SK-N-SH (cell line): ENCODE results near the gene SLC7A1. TPM values are rescaled to one million over a fixed set of nuclear protein-coding genes. Genes with fewer than 3 reads are reported as not detected.

Experiments
- CTCF ChIA-PET: fragments of 300-600, 350-600 bp; formaldehyde crosslinking; extraction: SDS; loops from one replicate; lab custom pipeline; 2021; lab: Yijun Ruan, JAX
- POLR2A ChIA-PET: fragments of 350-600 bp; sonication (Branson Sonifier 250); formaldehyde crosslinking; extraction: SDS; loops from one replicate; lab custom pipeline; 2020; ENCODE audit warnings: antibody characterized with exemption, inconsistent platforms; lab: Yijun Ruan, JAX
- DNase-seq: peaks from one replicate; pipeline ENCODE4 v3.0.0; 2012
- H2AFZ ChIP-seq: fragments of 200-600 bp; sonication (generic); 2 replicates; pipeline ENCODE4 v1.8.1; 2016; ENCODE audit warnings: antibody characterized with exemption, mild to moderate bottlenecking, low read depth
- H3F3A ChIP-seq: fragments of 200-600 bp; sonication (generic); replicated peaks from 2 replicates; pipeline ENCODE3; 2016; ENCODE audit warnings: antibody characterized with exemption, mild to moderate bottlenecking; ENCODE audit not compliant: insufficient read depth
- H3K27ac ChIP-seq, 2 experiments: fragments of 200-500 bp in 1 of 2; fragments of 200-600 bp in 1 of 2; sonication (Bioruptor generic) in 1 of 2; sonication (generic), shearing (Covaris generic) in 1 of 2; 2 replicates each; pipeline versions ENCODE4 v1.5.1 to v1.6.1; 2014 to 2016; ENCODE audit warnings: low read depth in 2 of 2, inconsistent platforms in 1 of 2, low read length in 1 of 2, mild to moderate bottlenecking in 1 of 2, mixed read lengths in 1 of 2
- H3K27me3 ChIP-seq: fragments of 200-600 bp; sonication (generic), shearing (Covaris generic); 2 replicates; pipeline ENCODE4 v1.6.1; 2016; ENCODE audit warnings: mixed run types; ENCODE audit not compliant: insufficient read depth
- H3K36me3 ChIP-seq, 2 experiments: fragments of 200-500 bp in 1 of 2; fragments of 200-600 bp in 1 of 2; sonication (Bioruptor generic) in 1 of 2; sonication (generic) in 1 of 2; replicated peaks in 1 of 2; 2 replicates each; pipeline versions ENCODE3 to v1.5.1; 2014 to 2016; ENCODE audit warnings: low read length in 1 of 2, mild to moderate bottlenecking in 1 of 2; ENCODE audit not compliant: insufficient read depth in 2 of 2, control insufficient read depth in 1 of 2
- H3K4me1 ChIP-seq, 2 experiments: fragments of 200-500 bp in 1 of 2; fragments of 200-600 bp in 1 of 2; sonication (Bioruptor generic) in 1 of 2; sonication (generic), shearing (Covaris generic) in 1 of 2; 2 replicates each; pipeline versions ENCODE4 v1.5.1 to v1.6.1; 2014 to 2016; ENCODE audit warnings: low read depth in 1 of 2, low read length in 1 of 2, mixed run types in 1 of 2; ENCODE audit not compliant: insufficient read depth in 2 of 2, control insufficient read depth in 1 of 2
- H3K4me2 ChIP-seq: fragments of 200-600 bp; sonication (generic), shearing (Covaris generic); 2 replicates; pipeline ENCODE4 v1.6.1; 2017; ENCODE audit warnings: mixed run types
- H3K4me3 ChIP-seq, 2 experiments: fragments of 200-500 bp in 1 of 2; fragments of 200-600 bp in 1 of 2; sonication (Bioruptor generic) in 1 of 2; sonication (generic), shearing (Covaris generic) in 1 of 2; 2 replicates each; pipeline versions ENCODE4 v1.5.1 to v1.8.1; 2014 to 2016; ENCODE audit warnings: low read depth in 2 of 2, inconsistent platforms in 1 of 2, low read length in 1 of 2, mild to moderate bottlenecking in 1 of 2, mixed read lengths in 1 of 2, moderate library complexity in 1 of 2
- H3K79me2 ChIP-seq: fragments of 200-600 bp; sonication (generic); 2 replicates; pipeline ENCODE4 v1.8.1; 2017; ENCODE audit warnings: mild to moderate bottlenecking; ENCODE audit not compliant: insufficient read depth
- H3K9ac ChIP-seq: fragments of 200-600 bp; sonication (generic); 2 replicates; pipeline ENCODE4 v1.6.1; 2017; ENCODE audit warnings: mixed run types
- H3K9me2 ChIP-seq: fragments of 200-600 bp; sonication (generic); 2 replicates; pipeline ENCODE4 v1.6.1; 2017; ENCODE audit warnings: mixed run types
- H3K9me3 ChIP-seq: fragments of 200-600 bp; sonication (generic); 2 replicates; pipeline ENCODE4 v1.6.1; 2017; ENCODE audit warnings: mixed run types, mild to moderate bottlenecking, moderate library complexity
- H4K20me1 ChIP-seq: fragments of 200-600 bp; sonication (generic); 2 replicates; pipeline ENCODE4 v1.6.1; 2017; ENCODE audit warnings: mild to moderate bottlenecking, mixed run types; ENCODE audit not compliant: insufficient read depth
- ELF1 ChIP-seq: IDR thresholded peaks from 2 replicates; pipeline ENCODE4 v1.4.0; 2012
- FOXJ3 ChIP-seq: sonication (generic); formaldehyde crosslinking; IDR thresholded peaks from 2 replicates; pipeline ENCODE4 v1.5.1; 2020; ENCODE audit warnings: mild to moderate bottlenecking, missing genetic modification reagents
- FOXM1 ChIP-seq: IDR thresholded peaks from 2 replicates; pipeline ENCODE4 v1.4.0; 2012; ENCODE audit warnings: low read depth, mild to moderate bottlenecking
- JUND ChIP-seq: IDR thresholded peaks from 2 replicates; pipeline ENCODE4 v1.4.0; 2012
- NFIC ChIP-seq: IDR thresholded peaks from 2 replicates; pipeline ENCODE4 v1.4.0; 2012; ENCODE audit warnings: borderline replicate concordance
- RAD21 ChIP-seq: IDR thresholded peaks from 2 replicates; pipeline ENCODE4 v1.6.1; 2012; ENCODE audit warnings: mild to moderate bottlenecking, low read length
- SMC3 ChIP-seq: IDR thresholded peaks from 2 replicates; pipeline ENCODE4 v1.6.1; 2012; ENCODE audit warnings: low read depth, low read length, improper control_type of control experiment
- WGBS: methylation state at CpG from one replicate; pipeline ENCODE4 v1.1.6; 2017; ENCODE audit warnings: low lambda C conversion rate; 5-methylcytosine and 5-hydroxymethylcytosine counted together
- polyA plus RNA-seq, 3 experiments: library from polyadenylated mRNA; depleted of rRNA; stranded (reverse); fragments of >200 nt; gene quantifications; 2 replicates each; pipeline ENCODE4 v1.2.3, GENCODE V29; 2012
- TF ChIP-seq, protein P1 (sequence below): IDR thresholded peaks from 2 replicates; pipeline ENCODE4; 2012
- TF ChIP-seq, protein P2 (sequence below): IDR thresholded peaks from 2 replicates; pipeline ENCODE4 v1.6.1; 2012; ENCODE audit warnings: mild to moderate bottlenecking, low read depth, low read length, moderate library complexity
- TF ChIP-seq, protein P3 (sequence below): IDR thresholded peaks from 2 replicates; pipeline ENCODE4 v1.4.0; 2012; ENCODE audit warnings: low read depth, borderline replicate concordance

SLC7A1 gene
- polyA plus RNA-seq, 1 of the 3 experiments (the other 2 are of a cell fraction) = 14.0 TPM

DNA sequence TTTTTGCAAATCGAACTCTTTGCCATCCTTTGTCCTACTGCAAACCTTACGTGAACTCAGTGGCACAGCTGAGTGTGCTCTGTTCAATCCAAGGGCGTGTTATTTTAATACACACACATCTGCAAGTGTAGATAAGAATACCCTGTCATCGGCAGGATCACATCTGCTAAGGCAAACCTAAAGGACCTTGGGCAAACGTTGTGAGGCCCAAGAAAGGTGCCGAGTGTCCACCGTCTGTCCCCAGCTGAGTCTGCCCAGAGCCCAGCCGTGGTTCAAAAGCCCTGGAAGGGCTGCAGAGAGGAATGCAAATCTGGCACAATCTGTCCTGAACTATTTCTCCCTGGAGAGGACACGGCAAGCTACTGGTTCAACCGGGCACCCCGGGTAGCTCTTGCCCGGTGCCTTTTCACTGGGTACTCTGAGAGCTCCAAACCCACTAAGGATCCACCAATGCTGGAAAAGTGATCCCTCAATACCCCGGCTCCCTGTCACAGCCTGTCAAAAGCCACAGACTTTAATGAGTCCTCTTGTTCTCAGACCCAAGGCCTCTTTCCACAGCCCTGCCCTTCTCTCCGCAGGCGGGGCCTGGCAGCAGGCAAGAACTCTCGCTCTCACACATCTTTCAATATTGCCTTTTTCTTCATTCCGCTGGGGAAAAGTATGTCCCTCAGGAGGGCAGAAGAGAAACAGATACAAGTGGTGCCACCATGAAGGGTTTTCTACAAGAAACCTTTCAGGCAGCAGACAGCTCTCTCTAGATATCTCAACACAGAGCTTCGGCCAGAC is 17.0 kb downstream of the SLC7A1 start:
- H3K4me3 ChIP-seq = no peak overlapping the region
- no peak for TF ChIP-seq SMC3
- TF ChIP-seq JUND = no peak
- no peak for TF ChIP-seq NFIC
- TF ChIP-seq FOXJ3 (CRISPR knock-in tag) = no peak
- TF ChIP-seq, protein P1, sequence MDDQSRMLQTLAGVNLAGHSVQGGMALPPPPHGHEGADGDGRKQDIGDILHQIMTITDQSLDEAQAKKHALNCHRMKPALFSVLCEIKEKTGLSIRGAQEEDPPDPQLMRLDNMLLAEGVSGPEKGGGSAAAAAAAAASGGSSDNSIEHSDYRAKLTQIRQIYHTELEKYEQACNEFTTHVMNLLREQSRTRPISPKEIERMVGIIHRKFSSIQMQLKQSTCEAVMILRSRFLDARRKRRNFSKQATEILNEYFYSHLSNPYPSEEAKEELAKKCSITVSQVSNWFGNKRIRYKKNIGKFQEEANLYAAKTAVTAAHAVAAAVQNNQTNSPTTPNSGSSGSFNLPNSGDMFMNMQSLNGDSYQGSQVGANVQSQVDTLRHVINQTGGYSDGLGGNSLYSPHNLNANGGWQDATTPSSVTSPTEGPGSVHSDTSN = no peak
- no peak for TF ChIP-seq FOXM1
- no peak for TF ChIP-seq ELF1
- TF ChIP-seq, protein P2, sequence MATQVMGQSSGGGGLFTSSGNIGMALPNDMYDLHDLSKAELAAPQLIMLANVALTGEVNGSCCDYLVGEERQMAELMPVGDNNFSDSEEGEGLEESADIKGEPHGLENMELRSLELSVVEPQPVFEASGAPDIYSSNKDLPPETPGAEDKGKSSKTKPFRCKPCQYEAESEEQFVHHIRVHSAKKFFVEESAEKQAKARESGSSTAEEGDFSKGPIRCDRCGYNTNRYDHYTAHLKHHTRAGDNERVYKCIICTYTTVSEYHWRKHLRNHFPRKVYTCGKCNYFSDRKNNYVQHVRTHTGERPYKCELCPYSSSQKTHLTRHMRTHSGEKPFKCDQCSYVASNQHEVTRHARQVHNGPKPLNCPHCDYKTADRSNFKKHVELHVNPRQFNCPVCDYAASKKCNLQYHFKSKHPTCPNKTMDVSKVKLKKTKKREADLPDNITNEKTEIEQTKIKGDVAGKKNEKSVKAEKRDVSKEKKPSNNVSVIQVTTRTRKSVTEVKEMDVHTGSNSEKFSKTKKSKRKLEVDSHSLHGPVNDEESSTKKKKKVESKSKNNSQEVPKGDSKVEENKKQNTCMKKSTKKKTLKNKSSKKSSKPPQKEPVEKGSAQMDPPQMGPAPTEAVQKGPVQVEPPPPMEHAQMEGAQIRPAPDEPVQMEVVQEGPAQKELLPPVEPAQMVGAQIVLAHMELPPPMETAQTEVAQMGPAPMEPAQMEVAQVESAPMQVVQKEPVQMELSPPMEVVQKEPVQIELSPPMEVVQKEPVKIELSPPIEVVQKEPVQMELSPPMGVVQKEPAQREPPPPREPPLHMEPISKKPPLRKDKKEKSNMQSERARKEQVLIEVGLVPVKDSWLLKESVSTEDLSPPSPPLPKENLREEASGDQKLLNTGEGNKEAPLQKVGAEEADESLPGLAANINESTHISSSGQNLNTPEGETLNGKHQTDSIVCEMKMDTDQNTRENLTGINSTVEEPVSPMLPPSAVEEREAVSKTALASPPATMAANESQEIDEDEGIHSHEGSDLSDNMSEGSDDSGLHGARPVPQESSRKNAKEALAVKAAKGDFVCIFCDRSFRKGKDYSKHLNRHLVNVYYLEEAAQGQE = no peak
- TF ChIP-seq, protein P3, sequence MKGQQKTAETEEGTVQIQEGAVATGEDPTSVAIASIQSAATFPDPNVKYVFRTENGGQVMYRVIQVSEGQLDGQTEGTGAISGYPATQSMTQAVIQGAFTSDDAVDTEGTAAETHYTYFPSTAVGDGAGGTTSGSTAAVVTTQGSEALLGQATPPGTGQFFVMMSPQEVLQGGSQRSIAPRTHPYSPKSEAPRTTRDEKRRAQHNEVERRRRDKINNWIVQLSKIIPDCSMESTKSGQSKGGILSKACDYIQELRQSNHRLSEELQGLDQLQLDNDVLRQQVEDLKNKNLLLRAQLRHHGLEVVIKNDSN = no peak
- no peak for TF ChIP-seq RAD21
- H3K27ac ChIP-seq = no peak overlapping the region; a peak in 2 of 4 replicates
- CTCF ChIA-PET = interaction anchor here (0.9 to 1.0 kb wide), 2 partner anchors 70 to 554 kb away, joined by 3 read pairs; no protein-coding TSS in a partner anchor
- H3K4me2 ChIP-seq = no peak overlapping the region
- WGBS = 85% methylated on average over 16 of the region's 18 CpGs
- peaks cover 100% of the 10 kb centered on the region for H3K79me2 ChIP-seq
- no peaks in the 10 kb centered on the region for H3K36me3 ChIP-seq
- H3K9me3 ChIP-seq = no peaks in the 10 kb centered on the region
- no peaks in the 10 kb centered on the region for H3K27me3 ChIP-seq
- POLR2A ChIA-PET = no interaction called here
- no peak for DNase-seq
- H3F3A ChIP-seq = peaks cover 17% of the 10 kb centered on the region
- H3K4me1 ChIP-seq = peaks cover 14 to 18% of the 10 kb centered on the region in 2 experiments; a peak in 3 of 4 replicates
- no peak overlapping the region for H2AFZ ChIP-seq
- no peaks in the 10 kb centered on the region for H3K9me2 ChIP-seq
- H4K20me1 ChIP-seq = peaks cover 89% of the 10 kb centered on the region
- H3K9ac ChIP-seq = no peak overlapping the region
